K562 (cell line): Measurements from ENCODE around the gene NEURL4. TPM values are rescaled to one million over a fixed set of nuclear protein-coding genes. Genes with fewer than 3 reads are reported as not detected.

Source experiments
- ATAC-seq: fragments of 200-7000 bp; cut with Tn5 transposase; 3 replicates; pipeline ENCODE4 v1.9.1; 2020; ENCODE audit warnings: moderate library complexity
- BruUV-seq: library from RNA; stranded (reverse); fragments of 400-500 nt; replicated peaks from 2 replicates; lab custom pipeline; 2021; lab: Mats Ljungman, UMichigan
- CTCF ChIA-PET: fragments of 300-600 bp; formaldehyde crosslinking; extraction: SDS; loops from one replicate; lab custom pipeline; 2021; ENCODE audit warnings: low intra/inter-chr PET ratio; lab: Yijun Ruan, JAX
- POLR2A ChIA-PET: fragments of 300-600, 350-650 bp; sonication (Branson Sonifier 250); formaldehyde crosslinking; extraction: SDS; loops from one replicate; lab custom pipeline; 2021; ENCODE audit warnings: antibody characterized with exemption, inconsistent platforms; lab: Yijun Ruan, JAX
- DNase-seq, 4 experiments: peaks; one replicate each; pipeline versions ENCODE4 v3.0.0 to v3.0.0-alpha.2; 2011 to 2018; ENCODE audit warnings: low spot score in 3 of 4, mixed read lengths in 3 of 4; ENCODE audit errors: extremely low read depth in 1 of 4
- FAIRE-seq: peaks from 2 replicates; lab custom pipeline; 2011; peaks lifted over from hg19 to GRCh38; lab: Jason Lieb, UNC
- H2AFZ ChIP-seq: 2 replicates; pipeline ENCODE4 v1.6.0; 2011; ENCODE audit warnings: low read depth, low read length, control low read depth, inconsistent platforms
- H3K27ac ChIP-seq: fragments of 200-600 bp; 3 replicates; pipeline ENCODE4 v1.8.0; 2011; ENCODE audit warnings: low read depth, mild to moderate bottlenecking, control low read depth, inconsistent platforms, low read length, moderate library complexity, mixed read lengths; ENCODE audit errors: extremely low read depth
- H3K27me3 ChIP-seq, 2 experiments: fragments of 300-600 bp in 1 of 2; 2 replicates in 1 of 2; 3 replicates in 1 of 2; pipeline versions ENCODE4 v1.6.0 to v1.8.0; 2011; ENCODE audit warnings: inconsistent platforms in 2 of 2, low read length in 2 of 2, mild to moderate bottlenecking in 1 of 2, mixed read lengths in 1 of 2, moderate library complexity in 1 of 2; ENCODE audit not compliant: control insufficient read depth in 2 of 2, insufficient read depth in 2 of 2
- H3K36me3 ChIP-seq: fragments of 300-600 bp; 3 replicates; pipeline ENCODE4 v1.8.0; 2011; ENCODE audit warnings: mild to moderate bottlenecking, low read length, inconsistent platforms; ENCODE audit not compliant: control insufficient read depth, insufficient read depth
- H3K4me1 ChIP-seq, 2 experiments: fragments of 200-600 bp in 1 of 2; replicated peaks in 1 of 2; 2 replicates in 1 of 2; 3 replicates in 1 of 2; pipeline versions ENCODE4 v1.5.1 to v1.8.0; 2011; ENCODE audit warnings: inconsistent platforms in 2 of 2, low read length in 2 of 2, mild to moderate bottlenecking in 1 of 2, mixed read lengths in 1 of 2, moderate library complexity in 1 of 2; ENCODE audit not compliant: control insufficient read depth in 2 of 2, insufficient read depth in 2 of 2
- H3K4me2 ChIP-seq: 2 replicates; pipeline ENCODE4 v1.6.1; 2011; ENCODE audit warnings: low read length, control low read depth, inconsistent platforms, mixed read lengths; ENCODE audit not compliant: insufficient read depth
- H3K4me3 ChIP-seq: fragments of 200-600 bp; sonication (generic), shearing (Covaris generic); 2 replicates; pipeline ENCODE4 v1.5.1; 2016; ENCODE audit warnings: control low read depth, inconsistent platforms
- H3K79me2 ChIP-seq: fragments of 200-600 bp; 3 replicates; pipeline ENCODE4 v1.8.0; 2011; ENCODE audit warnings: low read length, inconsistent platforms; ENCODE audit not compliant: control insufficient read depth, insufficient read depth
- H3K9ac ChIP-seq, 2 experiments: 2 replicates each; pipeline versions ENCODE4 v1.6.0 to v1.6.1; 2011; ENCODE audit warnings: low read depth in 2 of 2, low read length in 2 of 2, control low read depth in 1 of 2, inconsistent platforms in 1 of 2, mild to moderate bottlenecking in 1 of 2, mixed read lengths in 1 of 2; ENCODE audit not compliant: insufficient read depth in 1 of 2
- H3K9me1 ChIP-seq: one replicate; pipeline ENCODE4 v1.6.0; 2011; ENCODE audit warnings: inconsistent platforms, mild to moderate bottlenecking, low read length, moderate library complexity; ENCODE audit not compliant: control insufficient read depth, insufficient read depth
- H3K9me3 ChIP-seq: replicated peaks from 2 replicates; pipeline ENCODE4 v1.5.1; 2011; ENCODE audit warnings: low read depth, low read length, inconsistent platforms; ENCODE audit not compliant: control insufficient read depth, insufficient read depth
- H4K20me1 ChIP-seq: replicated peaks from 2 replicates; pipeline ENCODE4 v1.6.1; 2011; ENCODE audit warnings: low read length, inconsistent platforms, mixed read lengths; ENCODE audit not compliant: control insufficient read depth, insufficient read depth
- ADNP ChIP-seq: fragments of 200-800 bp; sonication (Bioruptor generic); IDR thresholded peaks from 2 replicates; pipeline ENCODE4 v1.6.1; 2016; ENCODE audit warnings: missing genetic modification characterization, missing compliant biosample characterization
- FOXA3 ChIP-seq, 2 experiments: fragments of 450-650 bp in 1 of 2; sonication (generic) in 1 of 2; formaldehyde crosslinking; IDR thresholded peaks in 1 of 2; conservative IDR thresholded peaks in 1 of 2; 2 replicates each; pipeline versions ENCODE4 v1.4.0 to v1.8.0; 2020 to 2022; ENCODE audit warnings: mild to moderate bottlenecking in 2 of 2, missing genetic modification reagents in 1 of 2
- HDGF ChIP-seq: fragments of 450-650 bp; IDR thresholded peaks from 2 replicates; pipeline ENCODE4 v1.6.1; 2016
- ILF3 ChIP-seq: fragments of 450-650 bp; IDR thresholded peaks from 2 replicates; pipeline ENCODE4 v1.6.1; 2018; ENCODE audit warnings: antibody characterized with exemption, mild to moderate bottlenecking, moderate library complexity, borderline replicate concordance
- RUNX1 ChIP-seq: sonication (generic); IDR thresholded peaks from 2 replicates; pipeline ENCODE4 v1.6.1; 2016; ENCODE audit warnings: antibody characterized with exemption, low read depth
- SRF ChIP-seq, 2 experiments: fragments of 250-450, 450-650 bp in 1 of 2; sonication (Bioruptor Pico) in 1 of 2; sonication (generic) in 1 of 2; formaldehyde crosslinking; IDR thresholded peaks; 2 replicates each; pipeline versions ENCODE4 v1.5.0 to v1.5.1; 2020 to 2022; ENCODE audit warnings: mild to moderate bottlenecking in 1 of 2, missing genetic modification reagents in 1 of 2
- TAF1 ChIP-seq: IDR thresholded peaks from 2 replicates; pipeline ENCODE4 v1.6.1; 2011; ENCODE audit warnings: mild to moderate bottlenecking, low read length, moderate library complexity; ENCODE audit not compliant: insufficient read depth, control insufficient read depth, severe bottlenecking; ENCODE audit errors: extremely low read depth
- ZBTB2 ChIP-seq: fragments of 450-650 bp; IDR thresholded peaks from 2 replicates; pipeline ENCODE4 v1.6.1; 2016; ENCODE audit warnings: antibody characterized with exemption
- ZNF12 ChIP-seq: sonication (generic); formaldehyde crosslinking; IDR thresholded peaks from 2 replicates; pipeline ENCODE4 v1.4.0; 2020; ENCODE audit warnings: mild to moderate bottlenecking, missing genetic modification reagents
- ZNF197 ChIP-seq: fragments of 200-800 bp; sonication (Bioruptor generic); IDR thresholded peaks from 2 replicates; pipeline ENCODE4 v1.6.1; 2016; ENCODE audit warnings: low read depth, missing genetic modification characterization, missing compliant biosample characterization
- ZNF586 ChIP-seq: fragments of 450-650 bp; formaldehyde crosslinking; conservative IDR thresholded peaks from 2 replicates; pipeline ENCODE4 v1.4.0; 2020; ENCODE audit warnings: mild to moderate bottlenecking, moderate library complexity
- ZNF695 ChIP-seq: fragments of 450-650 bp; formaldehyde crosslinking; IDR thresholded peaks from 2 replicates; pipeline ENCODE4 v1.4.0; 2020; ENCODE audit warnings: mild to moderate bottlenecking, moderate library complexity
- ZSCAN29 ChIP-seq: fragments of 450-650 bp; IDR thresholded peaks from 2 replicates; pipeline ENCODE4 v1.6.1; 2017
- WGBS: fragments of 100-300 bp; shearing (Covaris generic); methylation state at CpG from one replicate; pipeline ENCODE4 v1.1.6; 2016; ENCODE audit warnings: low coverage, mixed read lengths; ENCODE audit not compliant: insufficient coverage; ENCODE audit errors: missing lambda C conversion rate; 5-methylcytosine and 5-hydroxymethylcytosine counted together
- in situ Hi-C: fragments of 300-500 bp; cut with MboI; formaldehyde crosslinking; loops from 4 replicates; pipeline ENCODE4 v1.15.0; 2018; ENCODE audit warnings: inconsistent platforms, mixed read lengths
- intact Hi-C: fragments of 100-400 bp; cut with micrococcal nuclease; formaldehyde crosslinking; loops from 2 replicates; pipeline ENCODE4 v1.14.2; 2022
- polyA plus RNA-seq, 8 experiments: library from polyadenylated mRNA; depleted of rRNA in 4 of 8; stranded (reverse) in 5 of 8; unstranded in 3 of 8; fragments of >200 nt; fragmentation: Nextera tagmentation in 2 of 8; fragmentation: Illumina TruSeq in 1 of 8; extraction: Ambion mirVana in 2 of 8; extraction: Trizol in 1 of 8; gene quantifications; 2 replicates each; pipeline versions ENCODE4 v1.2.1 to v1.2.3, GENCODE V29; 2011 to 2014; ENCODE audit warnings: inconsistent platforms in 1 of 8, missing spikeins in 1 of 8
- total RNA-seq, 7 experiments: library from RNA; depleted of rRNA in 6 of 7; stranded (reverse); fragments of >200 nt in 6 of 7; fragmentation: Illumina TruSeq in 2 of 7; extraction: Trizol in 2 of 7; gene quantifications; 2 replicates each; pipeline versions ENCODE4 v1.2.1 to v1.2.3, GENCODE V29; 2011 to 2021; ENCODE audit warnings: low replicate concordance in 1 of 7
- TF ChIP-seq, protein P1 (sequence below): fragments of 450-650 bp; IDR thresholded peaks from 2 replicates; pipeline ENCODE4 v1.6.1; 2016; ENCODE audit warnings: borderline replicate concordance
- TF ChIP-seq, protein P2 (sequence below): fragments of 250-450 bp; sonication (Bioruptor Pico); IDR thresholded peaks from 2 replicates; pipeline ENCODE4 v1.8.0; 2022; ENCODE audit warnings: inconsistent platforms, mild to moderate bottlenecking, moderate library complexity, borderline replicate concordance

Gene NEURL4
- total and polyA plus RNA-seq, 9 of the 15 experiments (the other 6 are each of a cell fraction or from before 2014, with no cell fraction given): 0.08 to 37.4 (median 11.5) TPM

GRCh38 chr17:7307686-7308624 is 21.2 kb downstream of the NEURL4 start:
- DNase-seq (peak; percentile 49 to 65 (median 57)), FAIRE-seq (no peak), ATAC-seq (peak; percentile 25)
- CTCF ChIA-PET: interaction anchor here (0.7 kb wide), 1 partner anchor 56 kb away, joined by 3 read pairs; the partner anchor contains the start of gene ELP5
- H3K36me3 ChIP-seq: peaks cover 44% of the 10 kb centered on the region
- H3K27me3 ChIP-seq: no peaks in the 10 kb centered on the region
- POLR2A ChIA-PET: interaction anchor here (0.5 to 1.6 kb wide), 4 partner anchors 9 to 25 kb away, joined by 3 to 5 read pairs (median 4); no protein-coding TSS in a partner anchor
- H3K4me3 ChIP-seq: peak overlapping the region; percentile 96
- H3K4me2 ChIP-seq: peak overlapping the region; percentile 97
- H3K27ac ChIP-seq: peak overlapping the region; percentile 93
- peaks cover 20 to 22% of the 10 kb centered on the region in 2 experiments for H3K4me1 ChIP-seq
- H3K9me3 ChIP-seq: no peaks in the 10 kb centered on the region
- peaks cover 35% of the 10 kb centered on the region for H4K20me1 ChIP-seq
- in situ Hi-C loops (no loop called here), intact Hi-C loops (no loop called here)
- no peak overlapping the region for H2AFZ ChIP-seq
- 1% methylated on average over 10 of the region's 104 CpGs for WGBS
- H3K9ac ChIP-seq: peak overlapping the region; percentile 99
- peaks cover 11% of the 10 kb centered on the region for H3K9me1 ChIP-seq
- peaks cover 43% of the 10 kb centered on the region for H3K79me2 ChIP-seq
- no TSS peak for BruUV-seq
- TF ChIP-seq, protein P1, sequence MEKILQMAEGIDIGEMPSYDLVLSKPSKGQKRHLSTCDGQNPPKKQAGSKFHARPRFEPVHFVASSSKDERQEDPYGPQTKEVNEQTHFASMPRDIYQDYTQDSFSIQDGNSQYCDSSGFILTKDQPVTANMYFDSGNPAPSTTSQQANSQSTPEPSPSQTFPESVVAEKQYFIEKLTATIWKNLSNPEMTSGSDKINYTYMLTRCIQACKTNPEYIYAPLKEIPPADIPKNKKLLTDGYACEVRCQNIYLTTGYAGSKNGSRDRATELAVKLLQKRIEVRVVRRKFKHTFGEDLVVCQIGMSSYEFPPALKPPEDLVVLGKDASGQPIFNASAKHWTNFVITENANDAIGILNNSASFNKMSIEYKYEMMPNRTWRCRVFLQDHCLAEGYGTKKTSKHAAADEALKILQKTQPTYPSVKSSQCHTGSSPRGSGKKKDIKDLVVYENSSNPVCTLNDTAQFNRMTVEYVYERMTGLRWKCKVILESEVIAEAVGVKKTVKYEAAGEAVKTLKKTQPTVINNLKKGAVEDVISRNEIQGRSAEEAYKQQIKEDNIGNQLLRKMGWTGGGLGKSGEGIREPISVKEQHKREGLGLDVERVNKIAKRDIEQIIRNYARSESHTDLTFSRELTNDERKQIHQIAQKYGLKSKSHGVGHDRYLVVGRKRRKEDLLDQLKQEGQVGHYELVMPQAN: peak; percentile 58; the same call in 1 of the 2 replicates
- TF ChIP-seq HDGF (no peak), ADNP (tag) (no peak), RUNX1 (no peak), ZNF586 (no peak), ZBTB2 (no peak), ILF3 (no peak), ZNF695 (CRISPR knock-in tag) (no peak), ZNF12 (CRISPR knock-in tag) (no peak), ZSCAN29 (no peak), TAF1 (peak; percentile 3), SRF (CRISPR knock-in tag; IDR thresholded peaks at IDR 0.05) (no peak), ZNF197 (CRISPR knock-in tag) (no peak), FOXA3 (CRISPR knock-in tag; conservative IDR thresholded peaks at IDR 0.05 in 1 of 2, IDR thresholded peaks at IDR 0.05 in 1 of 2) (peak in 1 of 2 experiments; percentile 16; a peak in 1 of 4 replicates)
- TF ChIP-seq, protein P2, sequence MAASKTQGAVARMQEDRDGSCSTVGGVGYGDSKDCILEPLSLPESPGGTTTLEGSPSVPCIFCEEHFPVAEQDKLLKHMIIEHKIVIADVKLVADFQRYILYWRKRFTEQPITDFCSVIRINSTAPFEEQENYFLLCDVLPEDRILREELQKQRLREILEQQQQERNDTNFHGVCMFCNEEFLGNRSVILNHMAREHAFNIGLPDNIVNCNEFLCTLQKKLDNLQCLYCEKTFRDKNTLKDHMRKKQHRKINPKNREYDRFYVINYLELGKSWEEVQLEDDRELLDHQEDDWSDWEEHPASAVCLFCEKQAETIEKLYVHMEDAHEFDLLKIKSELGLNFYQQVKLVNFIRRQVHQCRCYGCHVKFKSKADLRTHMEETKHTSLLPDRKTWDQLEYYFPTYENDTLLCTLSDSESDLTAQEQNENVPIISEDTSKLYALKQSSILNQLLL (CRISPR knock-in tag): no peak
